Caco-2 (cell line): ENCODE data around the gene PHKG2. TPM values are rescaled to one million over a fixed set of nuclear protein-coding genes. Genes with fewer than 3 reads are reported as not detected.

ENCODE experiments used
- BruUV-seq: library from RNA; stranded (reverse); fragments of 400-500 nt; replicated peaks from 2 replicates; lab custom pipeline; 2021; lab: Mats Ljungman, UMichigan
- CTCF ChIA-PET: fragments of 300-600 bp; sonication (Branson Sonifier 250); formaldehyde crosslinking; loops from one replicate; lab custom pipeline; 2022; ENCODE audit warnings: antibody characterized with exemption; lab: Charles Lee
- POLR2A ChIA-PET: fragments of 300-600 bp; sonication (Branson Sonifier 250); formaldehyde crosslinking; loops from one replicate; lab custom pipeline; 2022; ENCODE audit warnings: antibody characterized with exemption; lab: Charles Lee
- DNase-seq, 2 experiments: peaks; one replicate each; pipeline versions ENCODE4 v3.0.0 to v3.0.0-alpha.2; 2020 to 2022
- H3K27me3 ChIP-seq: replicated peaks from 2 replicates; pipeline ENCODE4 v1.6.0; 2011; ENCODE audit warnings: low read length; ENCODE audit not compliant: control insufficient read depth, insufficient read depth
- H3K36me3 ChIP-seq: 2 replicates; pipeline ENCODE4 v1.5.1; 2011; ENCODE audit warnings: low read length; ENCODE audit not compliant: control insufficient read depth, insufficient read depth
- H3K4me1 ChIP-seq: fragments of 250-450 bp; sonication (Bioruptor Pico); 2 replicates; pipeline ENCODE4 v1.5.1; 2020; ENCODE audit warnings: mild to moderate bottlenecking
- H3K4me3 ChIP-seq: 2 replicates; pipeline ENCODE4 v1.5.1; 2011; ENCODE audit warnings: low read depth, mild to moderate bottlenecking, control low read depth, low read length
- H3K9me3 ChIP-seq: fragments of 250-450 bp; sonication (Bioruptor Pico); 2 replicates; pipeline ENCODE4 v1.5.1; 2020; ENCODE audit warnings: mild to moderate bottlenecking, moderate library complexity
- H3K27ac Mint-ChIP-seq: one replicate; pipeline ENCODE4 v1.8.0; 2022; ENCODE audit warnings: mixed read lengths; ENCODE audit not compliant: unreplicated experiment
- H3K27me3 Mint-ChIP-seq: one replicate; pipeline ENCODE4 v1.8.0; 2022; ENCODE audit warnings: mixed read lengths; ENCODE audit not compliant: insufficient read depth, unreplicated experiment
- H3K36me3 Mint-ChIP-seq: one replicate; pipeline ENCODE4 v1.8.0; 2022; ENCODE audit warnings: mild to moderate bottlenecking, mixed read lengths; ENCODE audit not compliant: insufficient read depth, unreplicated experiment
- H3K4me1 Mint-ChIP-seq: one replicate; pipeline ENCODE4 v1.8.0; 2022; ENCODE audit warnings: low read depth, mixed read lengths; ENCODE audit not compliant: unreplicated experiment
- H3K4me3 Mint-ChIP-seq: one replicate; pipeline ENCODE4 v1.8.0; 2022; ENCODE audit warnings: mild to moderate bottlenecking, moderate library complexity, mixed read lengths; ENCODE audit not compliant: unreplicated experiment
- H3K9me3 Mint-ChIP-seq: one replicate; pipeline ENCODE4 v1.8.0; 2022; ENCODE audit warnings: mixed read lengths; ENCODE audit not compliant: unreplicated experiment
- intact Hi-C: fragments of 100-400 bp; cut with micrococcal nuclease; formaldehyde crosslinking; loops from one replicate; pipeline ENCODE4 v1.10.0; 2022; ENCODE audit not compliant: unreplicated experiment
- total RNA-seq: library from RNA; stranded (reverse); gene quantifications from 2 replicates; pipeline ENCODE4 v1.2.3, GENCODE V29; 2022
- TF ChIP-seq, protein P1 (sequence below), 2 experiments: fragments of 200-600 bp in 1 of 2; IDR thresholded peaks; 1 replicate in 1 of 2; 2 replicates in 1 of 2; pipeline versions ENCODE4 v1.5.1 to v1.8.0; 2011 to 2022; ENCODE audit warnings: antibody characterized with exemption in 1 of 2, control low read depth in 1 of 2, inconsistent platforms in 1 of 2, low read depth in 1 of 2, low read length in 1 of 2, mild to moderate bottlenecking in 1 of 2, moderate library complexity in 1 of 2; ENCODE audit not compliant: insufficient read depth in 1 of 2, severe bottlenecking in 1 of 2, unreplicated experiment in 1 of 2

The PHKG2 gene
- total RNA-seq, 1 experiment from 2014 or later: 48.6 TPM

DNA sequence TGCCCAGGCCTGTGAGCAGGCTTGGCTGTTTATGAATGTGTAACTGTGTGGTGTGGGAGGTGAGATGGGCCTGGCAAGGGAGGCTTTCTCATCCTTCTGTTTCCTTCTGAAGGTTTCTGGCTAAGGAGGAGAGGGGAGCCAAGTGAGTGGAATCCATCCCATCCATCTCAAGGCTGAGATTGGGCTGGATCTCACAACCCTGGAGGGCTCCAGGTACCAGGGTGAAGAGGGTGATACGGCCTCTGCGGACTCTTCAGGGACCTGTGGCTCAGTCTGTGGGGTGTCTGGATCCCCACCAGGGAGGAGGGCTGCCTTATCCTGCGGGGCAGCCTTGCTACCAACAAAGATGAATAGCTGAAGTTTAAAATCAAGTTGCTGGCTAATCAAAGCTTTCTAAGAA is 31.8 kb downstream of the PHKG2 start:
- ChIA-PET POLR2A (no interaction called here), CTCF (no interaction called here)
- Mint-ChIP-seq H3K36me3 (peaks cover 58% of the 10 kb centered on the region), H3K4me3 (no peak overlapping the region), H3K9me3 (no peaks in the 10 kb centered on the region), H3K4me1 (peaks cover 10% of the 10 kb centered on the region), H3K27me3 (no peaks in the 10 kb centered on the region), H3K27ac (no peak overlapping the region)
- Histone ChIP-seq H3K4me3 (no peak overlapping the region), H3K27me3 (no peaks in the 10 kb centered on the region), H3K9me3 (no peaks in the 10 kb centered on the region), H3K4me1 (peaks cover 12% of the 10 kb centered on the region), H3K36me3 (peaks cover 1% of the 10 kb centered on the region; the same call in 1 of the 2 replicates)
- TF ChIP-seq, protein P1, sequence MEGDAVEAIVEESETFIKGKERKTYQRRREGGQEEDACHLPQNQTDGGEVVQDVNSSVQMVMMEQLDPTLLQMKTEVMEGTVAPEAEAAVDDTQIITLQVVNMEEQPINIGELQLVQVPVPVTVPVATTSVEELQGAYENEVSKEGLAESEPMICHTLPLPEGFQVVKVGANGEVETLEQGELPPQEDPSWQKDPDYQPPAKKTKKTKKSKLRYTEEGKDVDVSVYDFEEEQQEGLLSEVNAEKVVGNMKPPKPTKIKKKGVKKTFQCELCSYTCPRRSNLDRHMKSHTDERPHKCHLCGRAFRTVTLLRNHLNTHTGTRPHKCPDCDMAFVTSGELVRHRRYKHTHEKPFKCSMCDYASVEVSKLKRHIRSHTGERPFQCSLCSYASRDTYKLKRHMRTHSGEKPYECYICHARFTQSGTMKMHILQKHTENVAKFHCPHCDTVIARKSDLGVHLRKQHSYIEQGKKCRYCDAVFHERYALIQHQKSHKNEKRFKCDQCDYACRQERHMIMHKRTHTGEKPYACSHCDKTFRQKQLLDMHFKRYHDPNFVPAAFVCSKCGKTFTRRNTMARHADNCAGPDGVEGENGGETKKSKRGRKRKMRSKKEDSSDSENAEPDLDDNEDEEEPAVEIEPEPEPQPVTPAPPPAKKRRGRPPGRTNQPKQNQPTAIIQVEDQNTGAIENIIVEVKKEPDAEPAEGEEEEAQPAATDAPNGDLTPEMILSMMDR (IDR thresholded peaks at IDR 0.05; ENCODE audit: insufficient read depth in 1 of 2, low read depth in 1 of 2, low read length in 1 of 2, severe bottlenecking in 1 of 2, unreplicated experiment in 1 of 2): no peak
- DNase-seq: no peak
- no TSS peak for BruUV-seq
- intact Hi-C loops: no loop called here

DNA sequence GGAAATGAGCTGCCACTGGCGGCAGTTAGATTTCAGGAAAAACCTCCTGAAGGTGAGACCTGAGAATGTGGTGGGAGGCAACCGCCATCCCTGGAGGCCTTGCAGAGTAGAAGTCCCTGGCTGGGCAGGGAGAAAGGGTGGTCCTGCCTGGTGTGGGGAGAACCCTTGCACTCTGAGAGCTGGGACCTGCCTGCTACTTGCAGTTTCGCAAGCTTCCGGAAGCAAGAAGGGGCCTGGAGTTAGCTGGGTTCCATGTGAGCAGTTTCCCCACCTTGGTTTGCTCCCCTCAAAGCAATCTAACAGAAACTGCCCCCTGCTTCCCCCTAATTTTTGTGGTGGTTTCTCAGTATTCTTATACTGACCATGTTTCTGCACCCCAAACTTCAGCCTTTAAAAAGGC is 32.3 kb downstream of the PHKG2 start:
- intact Hi-C loops: no loop called here
- no peak for DNase-seq
- BruUV-seq: no TSS peak
- Histone ChIP-seq H3K27me3 (no peaks in the 10 kb centered on the region), H3K4me1 (peaks cover 12% of the 10 kb centered on the region), H3K9me3 (no peaks in the 10 kb centered on the region), H3K36me3 (peaks cover 1% of the 10 kb centered on the region; the same call in 1 of the 2 replicates), H3K4me3 (no peak overlapping the region)
- ChIA-PET CTCF (no interaction called here), POLR2A (no interaction called here)
- H3K27me3 Mint-ChIP-seq: no peaks in the 10 kb centered on the region
- TF ChIP-seq, protein P1 (IDR thresholded peaks at IDR 0.05; ENCODE audit: insufficient read depth in 1 of 2, low read depth in 1 of 2, low read length in 1 of 2, severe bottlenecking in 1 of 2, unreplicated experiment in 1 of 2): no peak
- no peak overlapping the region for H3K27ac Mint-ChIP-seq
- H3K4me3 Mint-ChIP-seq: no peak overlapping the region
- no peaks in the 10 kb centered on the region for H3K9me3 Mint-ChIP-seq
- peaks cover 10% of the 10 kb centered on the region for H3K4me1 Mint-ChIP-seq
- peaks cover 52% of the 10 kb centered on the region for H3K36me3 Mint-ChIP-seq

GRCh38 chr16:30782486-30783279 is 34.5 kb downstream of the PHKG2 start:
- no TSS peak for BruUV-seq
- H3K4me1 Mint-ChIP-seq: no peaks in the 10 kb centered on the region
- H3K4me3 Mint-ChIP-seq: no peak overlapping the region
- no peak overlapping the region for H3K27ac Mint-ChIP-seq
- H3K4me1 ChIP-seq: peaks cover 4% of the 10 kb centered on the region; the same call in 1 of the 2 replicates
- no peaks in the 10 kb centered on the region for H3K27me3 ChIP-seq
- ChIA-PET POLR2A (interaction anchor here (0.7 to 1.4 kb wide), 2 partner anchors 11 to 23 kb away, joined by 3 to 4 read pairs; no protein-coding TSS in a partner anchor), CTCF (no interaction called here)
- no peaks in the 10 kb centered on the region for H3K9me3 Mint-ChIP-seq
- TF ChIP-seq, protein P1 (IDR thresholded peaks at IDR 0.05; ENCODE audit: insufficient read depth in 1 of 2, low read depth in 1 of 2, low read length in 1 of 2, severe bottlenecking in 1 of 2, unreplicated experiment in 1 of 2): no peak
- H3K27me3 Mint-ChIP-seq: no peaks in the 10 kb centered on the region
- H3K36me3 Mint-ChIP-seq: peaks cover 31% of the 10 kb centered on the region
- peaks cover 1% of the 10 kb centered on the region; the same call in 1 of the 2 replicates for H3K36me3 ChIP-seq
- DNase-seq: no peak
- intact Hi-C loops: no loop called here
- H3K4me3 ChIP-seq: no peak overlapping the region
- no peaks in the 10 kb centered on the region for H3K9me3 ChIP-seq
